NCI-H446 treated with DMSO at 0.1 percent for 48 hours (cell line): ENCODE results near the gene RHEBL1.

ENCODE experiments used
- DNase-seq: peaks from one replicate; lab custom pipeline; 2025; lab: John Stamatoyannopoulos, UW

The RHEBL1 gene, protein sequence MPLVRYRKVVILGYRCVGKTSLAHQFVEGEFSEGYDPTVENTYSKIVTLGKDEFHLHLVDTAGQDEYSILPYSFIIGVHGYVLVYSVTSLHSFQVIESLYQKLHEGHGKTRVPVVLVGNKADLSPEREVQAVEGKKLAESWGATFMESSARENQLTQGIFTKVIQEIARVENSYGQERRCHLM

DNA sequence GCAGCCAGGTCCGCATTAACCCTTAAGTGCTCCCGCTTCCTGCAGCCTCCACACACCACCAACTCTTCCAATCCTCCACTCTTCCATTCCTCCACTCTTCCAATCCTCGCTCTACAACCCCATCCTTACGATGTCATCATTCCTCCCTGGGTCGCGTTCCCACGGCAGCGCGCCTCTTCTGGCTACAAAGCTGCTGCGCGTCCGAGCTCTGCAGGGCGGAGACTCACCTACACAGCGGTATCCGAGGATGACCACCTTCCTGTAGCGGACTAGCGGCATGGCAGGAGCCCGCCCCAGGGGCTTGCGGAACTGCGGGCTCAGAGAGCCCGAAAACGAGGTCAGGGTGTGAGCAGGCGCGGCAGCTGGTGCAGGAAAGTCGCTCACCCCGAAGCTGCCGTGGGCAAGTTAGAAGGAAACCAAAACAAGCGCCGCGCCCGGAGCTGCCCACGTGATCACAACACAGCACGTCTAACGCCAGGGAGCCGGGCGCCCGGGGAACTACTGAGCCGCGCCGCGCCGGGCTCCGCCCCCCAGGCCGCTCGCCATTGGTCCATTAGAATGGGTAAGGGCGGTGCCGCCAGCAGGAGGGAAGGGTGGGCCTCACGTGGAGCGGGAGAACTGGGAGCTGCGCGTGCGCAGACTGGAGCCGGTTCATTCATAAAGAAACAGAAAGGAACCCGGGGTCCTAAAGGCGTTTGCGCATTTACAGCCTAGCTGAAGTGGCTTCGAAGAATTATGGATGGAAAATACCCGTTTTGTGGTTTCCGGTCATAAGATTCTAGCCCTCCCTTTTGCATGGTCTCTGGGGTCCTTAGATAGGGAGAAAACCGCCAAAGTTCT lies at the start of gene RHEBL1:
Gene RHEBL1, minus strand, starts transcription at position 473 of the 840 bp plus-strand sequence. Its CDS starts 194 bp downstream, at position 279.
- peak; percentile 91 for DNase-seq

- no peak for DNase-seq
Measured at GRCh38 chr12:49111206-49111605, 41.4 kb upstream of the RHEBL1 start.

DNA sequence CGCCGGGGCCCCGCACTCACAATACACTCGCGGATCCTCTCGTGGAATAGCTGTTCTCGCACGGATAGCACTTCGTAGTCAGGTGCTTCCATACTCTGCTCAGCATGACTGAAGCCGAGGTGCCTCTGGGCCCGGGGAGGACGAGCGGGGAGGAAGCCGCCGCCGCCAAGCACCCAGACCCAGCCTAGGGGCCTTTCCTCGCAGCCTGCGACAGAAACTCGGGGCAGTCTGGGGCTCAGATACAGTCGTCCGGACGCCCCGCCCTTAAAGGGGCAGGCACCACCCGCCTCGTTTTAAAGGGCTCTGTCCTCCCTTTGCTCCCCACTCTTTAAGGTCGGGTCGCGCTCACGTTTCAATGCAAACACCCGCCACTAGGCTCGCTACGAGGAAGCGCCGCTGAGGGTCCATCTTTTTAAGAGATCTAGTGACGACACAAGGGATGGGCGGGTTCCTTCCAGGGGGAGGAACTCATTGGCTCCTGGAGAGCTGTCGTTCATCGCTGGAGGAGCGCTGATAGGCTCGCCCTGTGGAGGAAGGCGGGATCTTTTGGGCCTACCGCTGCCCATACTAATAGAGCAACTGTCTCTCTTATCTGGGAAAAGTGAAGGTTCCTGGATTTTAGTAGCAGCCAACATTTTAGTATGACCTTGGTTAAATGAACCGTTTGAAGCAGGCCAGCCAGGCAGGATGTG lies 40.8 kb upstream of the RHEBL1 start, which contains the start of gene LMBR1L:
Gene LMBR1L, minus strand, starts transcription at position 384 of the 692 bp plus-strand sequence. Its CDS starts 292 bp downstream, at position 92.
- peak; percentile 96 for DNase-seq

DNA sequence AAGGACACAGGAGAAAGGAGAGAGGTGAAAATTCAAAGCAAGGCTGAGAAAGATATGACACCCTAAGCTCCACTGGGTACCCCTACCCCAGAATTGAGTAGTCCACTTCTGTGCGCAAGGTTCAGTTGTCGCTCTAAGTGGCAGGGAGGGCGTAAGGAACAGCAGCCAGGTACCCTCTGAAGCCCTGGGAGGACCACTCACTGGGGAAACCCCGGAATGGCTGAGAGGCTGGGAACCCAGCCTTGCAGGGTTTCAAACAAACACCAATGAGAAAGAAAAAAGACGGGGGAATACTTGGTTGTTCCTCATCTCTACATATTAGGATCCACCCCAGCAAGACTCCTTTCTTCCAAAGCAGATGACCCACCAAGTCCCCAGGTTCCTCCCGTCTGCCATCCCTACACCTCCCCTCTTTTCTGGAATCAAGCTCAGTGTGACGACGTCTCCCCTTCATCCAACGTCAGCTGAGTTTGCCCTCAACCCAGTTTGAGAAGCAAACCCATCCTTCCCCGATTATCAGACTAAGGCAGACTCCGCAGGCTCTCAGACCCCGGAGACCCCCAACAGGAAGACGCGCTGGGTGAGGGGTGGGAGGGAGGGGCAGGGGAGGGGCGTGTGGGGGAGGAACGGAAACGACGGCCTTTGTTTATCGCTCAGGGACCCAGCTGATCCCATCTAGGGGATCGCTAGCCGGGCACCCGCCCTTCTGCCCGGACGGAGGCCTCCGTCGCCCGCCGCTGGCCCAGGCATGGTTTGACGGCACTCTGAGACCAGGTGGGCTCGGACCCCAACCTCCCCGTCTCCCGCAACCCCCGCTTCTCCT lies 40.1 kb upstream of the RHEBL1 start:
- no peak for DNase-seq

- DNase-seq, result no peak
Measured at GRCh38 chr12:49108958-49109404, 39.2 kb upstream of the RHEBL1 start.

DNA sequence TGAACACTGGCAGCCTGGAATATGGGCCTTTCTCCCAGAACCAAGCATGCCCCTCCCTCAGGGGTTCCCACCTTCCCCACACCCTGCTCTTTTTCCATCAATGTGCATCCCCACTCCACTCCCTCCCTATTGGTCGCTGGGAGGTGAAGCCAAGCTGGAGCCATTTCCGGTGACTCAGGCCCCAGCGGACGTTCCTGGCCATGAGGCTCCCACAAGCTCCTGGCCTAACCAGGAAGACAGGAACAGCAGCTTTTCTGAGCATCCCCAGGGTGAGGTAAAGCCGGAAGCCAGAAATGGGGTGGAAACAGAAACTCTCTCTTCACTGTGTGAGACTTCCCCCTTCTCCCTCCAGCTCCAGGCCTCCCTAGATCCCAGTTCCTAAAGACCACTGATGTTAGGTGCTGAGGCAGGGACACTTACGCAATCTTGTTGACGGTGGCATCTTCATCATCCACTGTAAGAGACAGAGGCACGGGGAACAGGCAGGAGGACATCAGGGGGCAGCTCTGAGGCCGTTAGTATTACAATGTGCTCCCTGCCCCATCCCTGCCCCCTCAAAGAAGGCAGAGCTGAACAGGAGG lies 35.8 kb upstream of the RHEBL1 start:
- DNase-seq, result no peak

- no peak for DNase-seq
Measured at GRCh38 chr12:49104822-49105221, 35.0 kb upstream of the RHEBL1 start.

- DNase-seq, result no peak
Measured at GRCh38 chr12:49100380-49100779, 30.6 kb upstream of the RHEBL1 start.

- DNase-seq, result no peak
Measured at GRCh38 chr12:49098703-49099102, 28.9 kb upstream of the RHEBL1 start.

DNA sequence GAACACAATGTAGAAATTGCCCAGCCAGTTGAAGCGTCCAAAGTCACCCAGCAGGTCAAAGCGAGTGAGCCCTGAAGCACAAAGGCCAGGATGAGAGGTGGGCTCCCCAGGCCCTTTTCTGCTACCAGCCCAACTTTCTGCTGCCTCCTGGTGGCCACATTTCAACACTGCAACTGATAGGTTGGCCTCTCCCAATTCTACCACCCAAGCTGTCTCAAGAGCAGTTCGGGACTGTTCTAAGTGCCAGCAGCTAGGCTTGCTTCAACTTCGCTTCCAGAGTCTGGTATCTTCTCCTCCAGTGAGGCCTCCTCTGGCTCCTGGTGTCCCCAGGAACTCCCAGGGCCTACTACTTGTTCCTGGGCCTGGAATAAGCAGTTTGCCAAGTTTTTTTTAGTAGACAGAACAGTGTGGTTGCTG lies 28.3 kb upstream of the RHEBL1 start:
- peak; percentile 3 for DNase-seq

DNA sequence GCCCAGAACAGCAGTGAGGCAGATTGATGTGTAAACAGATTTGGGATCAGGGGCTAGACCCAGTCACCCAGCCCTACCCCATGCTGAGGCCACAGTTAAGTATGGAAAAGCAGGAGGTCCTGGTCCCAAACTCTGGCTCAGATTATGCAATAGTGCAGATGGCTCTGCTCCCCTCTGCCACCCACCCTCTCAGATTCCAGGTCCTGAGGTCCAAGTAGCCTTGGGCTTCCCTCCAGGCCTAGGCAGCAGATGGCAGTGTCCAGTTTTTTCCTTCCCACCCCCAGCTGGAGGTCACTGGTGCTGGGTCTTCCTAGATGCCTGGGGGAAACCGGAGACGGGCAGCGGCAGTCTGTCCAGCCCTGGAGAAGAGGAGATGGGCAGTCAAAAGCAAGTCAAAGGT lies 27.6 kb upstream of the RHEBL1 start:
- DNase-seq, result no peak

DNA sequence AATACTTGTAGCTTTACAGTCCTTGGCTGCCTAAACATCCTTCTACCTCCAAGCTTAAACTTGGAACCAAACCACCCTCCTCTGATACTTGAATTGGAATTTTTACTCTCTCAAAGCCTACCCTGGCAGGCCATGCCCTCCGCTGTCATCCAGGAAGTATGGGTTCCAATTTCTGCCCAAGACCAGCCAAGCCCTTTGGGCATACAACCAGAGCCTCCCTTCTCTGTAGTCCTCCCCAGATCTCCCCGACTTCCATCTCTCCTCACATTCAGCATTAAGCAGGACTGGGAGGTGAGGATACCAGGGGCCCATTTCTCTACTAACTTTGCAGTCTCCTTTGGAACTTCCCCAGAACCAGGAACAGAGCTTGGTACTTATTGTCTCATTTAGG lies 25.2 kb upstream of the RHEBL1 start:
- DNase-seq, result no peak

GRCh38 chr12:49094160-49094974 lies 24.6 kb upstream of the RHEBL1 start, which contains the start of gene DHH:
TSS of gene DHH (minus strand) at chr12:49094801. CDS start at chr12:49094512, 289 bp downstream.
- no peak for DNase-seq

- no peak for DNase-seq
Measured at GRCh38 chr12:49093792-49094159, 24.0 kb upstream of the RHEBL1 start.

GRCh38 chr12:49092816-49093406 lies 23.1 kb upstream of the RHEBL1 start:
- DNase-seq, result no peak

- DNase-seq, result no peak
Measured at GRCh38 chr12:49092086-49092815, 22.5 kb upstream of the RHEBL1 start.

- DNase-seq, result no peak
Measured at GRCh38 chr12:49091836-49092085, 22.0 kb upstream of the RHEBL1 start.

- no peak for DNase-seq
Measured at GRCh38 chr12:49091056-49091835, 21.5 kb upstream of the RHEBL1 start.
